Measurements from ENCODE around the gene MEOX2. TPM values are rescaled to one million over a fixed set of nuclear protein-coding genes. Genes with fewer than 3 reads are reported as not detected.

MEOX2 gene
- polyA plus RNA-seq, 1 of the 3 experiments (the other 2 are of a cell fraction) = not detected

DNA sequence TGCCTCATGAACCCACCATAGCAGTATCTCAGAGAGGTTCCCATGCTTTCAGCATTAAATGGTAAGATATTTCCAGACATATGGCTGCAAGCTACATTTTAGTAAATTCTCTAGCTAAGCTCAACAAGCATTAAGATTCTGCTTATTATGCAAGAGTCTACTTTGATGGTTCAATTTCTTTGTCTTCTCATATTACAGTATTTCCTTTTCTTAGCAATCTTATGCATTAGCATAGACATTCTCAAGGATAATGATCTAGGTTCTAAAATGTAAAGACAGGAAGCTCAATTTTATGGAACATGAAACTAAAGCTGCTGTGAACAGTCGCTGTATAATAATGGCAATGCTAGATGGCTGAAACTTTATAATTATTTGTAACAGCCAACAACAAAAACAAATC, 39.2 kb downstream of the MEOX2 start:
- Histone ChIP-seq H3K4me2 (no peak overlapping the region), H3K27ac (ENCODE audit: low read depth in 2 of 2, low read length in 1 of 2) (no peak overlapping the region), H3K9me2 (no peaks in the 10 kb centered on the region), H3K4me3 (ENCODE audit: low read depth in 2 of 2, low read length in 1 of 2) (no peak overlapping the region), H3K4me1 (ENCODE audit: control insufficient read depth in 1 of 2, insufficient read depth in 2 of 2, low read depth in 1 of 2, low read length in 1 of 2) (peaks cover 0 to 9% of the 10 kb centered on the region in 2 experiments; a peak in 1 of 4 replicates), H2AFZ (ENCODE audit: low read depth) (no peak overlapping the region), H3K9ac (no peak overlapping the region), H3K27me3 (ENCODE audit: insufficient read depth) (no peaks in the 10 kb centered on the region), H3K36me3 (replicated peaks in 1 of 2; ENCODE audit: control insufficient read depth in 1 of 2, insufficient read depth in 2 of 2, low read length in 1 of 2) (no peaks in the 10 kb centered on the region), H4K20me1 (ENCODE audit: insufficient read depth) (no peaks in the 10 kb centered on the region), H3K79me2 (ENCODE audit: insufficient read depth) (no peaks in the 10 kb centered on the region), H3F3A (replicated peaks; ENCODE audit: insufficient read depth) (no peaks in the 10 kb centered on the region), H3K9me3 (no peaks in the 10 kb centered on the region)
- POLR2A ChIA-PET = no interaction called here
- DNase-seq = no peak
- TF ChIP-seq POLR2AphosphoS5 (IDR thresholded peaks at IDR 0.05; ENCODE audit: low read depth, low read length) (no peak), SIN3A (IDR thresholded peaks at IDR 0.05; ENCODE audit: borderline replicate concordance, low read depth, low read length) (no peak), CHD2 (IDR thresholded peaks at IDR 0.05; ENCODE audit: low read length, partially characterized antibody) (no peak), USF1 (IDR thresholded peaks at IDR 0.05; ENCODE audit: borderline replicate concordance, low read depth) (no peak), TAF1 (IDR thresholded peaks at IDR 0.05; ENCODE audit: borderline replicate concordance, low read depth, low read length) (no peak), NFIC (IDR thresholded peaks at IDR 0.05; ENCODE audit: borderline replicate concordance) (no peak), FOXJ3 (CRISPR knock-in tag; IDR thresholded peaks at IDR 0.05) (no peak), EZH2phosphoT487 (IDR thresholded peaks at IDR 0.05; ENCODE audit: borderline replicate concordance, low read depth) (no peak), GATA2 (CRISPR knock-in tag; IDR thresholded peaks at IDR 0.05) (no peak), RCOR1 (IDR thresholded peaks at IDR 0.05; ENCODE audit: low read length) (no peak), FOSL2 (IDR thresholded peaks at IDR 0.05; ENCODE audit: borderline replicate concordance, low read depth) (no peak), TCF12 (IDR thresholded peaks at IDR 0.05) (no peak), SMC3 (IDR thresholded peaks at IDR 0.05; ENCODE audit: low read depth, low read length) (no peak), PBX3 (IDR thresholded peaks at IDR 0.05) (no peak)
- TF ChIP-seq, protein P1, sequence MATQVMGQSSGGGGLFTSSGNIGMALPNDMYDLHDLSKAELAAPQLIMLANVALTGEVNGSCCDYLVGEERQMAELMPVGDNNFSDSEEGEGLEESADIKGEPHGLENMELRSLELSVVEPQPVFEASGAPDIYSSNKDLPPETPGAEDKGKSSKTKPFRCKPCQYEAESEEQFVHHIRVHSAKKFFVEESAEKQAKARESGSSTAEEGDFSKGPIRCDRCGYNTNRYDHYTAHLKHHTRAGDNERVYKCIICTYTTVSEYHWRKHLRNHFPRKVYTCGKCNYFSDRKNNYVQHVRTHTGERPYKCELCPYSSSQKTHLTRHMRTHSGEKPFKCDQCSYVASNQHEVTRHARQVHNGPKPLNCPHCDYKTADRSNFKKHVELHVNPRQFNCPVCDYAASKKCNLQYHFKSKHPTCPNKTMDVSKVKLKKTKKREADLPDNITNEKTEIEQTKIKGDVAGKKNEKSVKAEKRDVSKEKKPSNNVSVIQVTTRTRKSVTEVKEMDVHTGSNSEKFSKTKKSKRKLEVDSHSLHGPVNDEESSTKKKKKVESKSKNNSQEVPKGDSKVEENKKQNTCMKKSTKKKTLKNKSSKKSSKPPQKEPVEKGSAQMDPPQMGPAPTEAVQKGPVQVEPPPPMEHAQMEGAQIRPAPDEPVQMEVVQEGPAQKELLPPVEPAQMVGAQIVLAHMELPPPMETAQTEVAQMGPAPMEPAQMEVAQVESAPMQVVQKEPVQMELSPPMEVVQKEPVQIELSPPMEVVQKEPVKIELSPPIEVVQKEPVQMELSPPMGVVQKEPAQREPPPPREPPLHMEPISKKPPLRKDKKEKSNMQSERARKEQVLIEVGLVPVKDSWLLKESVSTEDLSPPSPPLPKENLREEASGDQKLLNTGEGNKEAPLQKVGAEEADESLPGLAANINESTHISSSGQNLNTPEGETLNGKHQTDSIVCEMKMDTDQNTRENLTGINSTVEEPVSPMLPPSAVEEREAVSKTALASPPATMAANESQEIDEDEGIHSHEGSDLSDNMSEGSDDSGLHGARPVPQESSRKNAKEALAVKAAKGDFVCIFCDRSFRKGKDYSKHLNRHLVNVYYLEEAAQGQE (IDR thresholded peaks at IDR 0.05; ENCODE audit: low read depth, low read length) = no peak
- WGBS (ENCODE audit: low lambda C conversion rate) = 3% methylated on average over 1 of the region's 1 CpG
- CTCF ChIA-PET = interaction anchor here (0.7 to 1.6 kb wide), 4 partner anchors 14 to 73 kb away, joined by 3 to 5 read pairs (median 4); no protein-coding TSS in a partner anchor

Data from SK-N-SH (cell line).